ENCODE measurements around the gene RECQL.
"Not testable (repeated sequence)": the region's sequence is repeated elsewhere in the genome, so short reads cannot be mapped to it uniquely, and the experiment has no call there.

- TF ChIP-seq, protein P1, sequence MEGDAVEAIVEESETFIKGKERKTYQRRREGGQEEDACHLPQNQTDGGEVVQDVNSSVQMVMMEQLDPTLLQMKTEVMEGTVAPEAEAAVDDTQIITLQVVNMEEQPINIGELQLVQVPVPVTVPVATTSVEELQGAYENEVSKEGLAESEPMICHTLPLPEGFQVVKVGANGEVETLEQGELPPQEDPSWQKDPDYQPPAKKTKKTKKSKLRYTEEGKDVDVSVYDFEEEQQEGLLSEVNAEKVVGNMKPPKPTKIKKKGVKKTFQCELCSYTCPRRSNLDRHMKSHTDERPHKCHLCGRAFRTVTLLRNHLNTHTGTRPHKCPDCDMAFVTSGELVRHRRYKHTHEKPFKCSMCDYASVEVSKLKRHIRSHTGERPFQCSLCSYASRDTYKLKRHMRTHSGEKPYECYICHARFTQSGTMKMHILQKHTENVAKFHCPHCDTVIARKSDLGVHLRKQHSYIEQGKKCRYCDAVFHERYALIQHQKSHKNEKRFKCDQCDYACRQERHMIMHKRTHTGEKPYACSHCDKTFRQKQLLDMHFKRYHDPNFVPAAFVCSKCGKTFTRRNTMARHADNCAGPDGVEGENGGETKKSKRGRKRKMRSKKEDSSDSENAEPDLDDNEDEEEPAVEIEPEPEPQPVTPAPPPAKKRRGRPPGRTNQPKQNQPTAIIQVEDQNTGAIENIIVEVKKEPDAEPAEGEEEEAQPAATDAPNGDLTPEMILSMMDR (conservative IDR thresholded peaks at IDR 0.05; ENCODE audit: low read depth, low read length): not testable (repeated sequence)
- TF ChIP-seq, protein P2, sequence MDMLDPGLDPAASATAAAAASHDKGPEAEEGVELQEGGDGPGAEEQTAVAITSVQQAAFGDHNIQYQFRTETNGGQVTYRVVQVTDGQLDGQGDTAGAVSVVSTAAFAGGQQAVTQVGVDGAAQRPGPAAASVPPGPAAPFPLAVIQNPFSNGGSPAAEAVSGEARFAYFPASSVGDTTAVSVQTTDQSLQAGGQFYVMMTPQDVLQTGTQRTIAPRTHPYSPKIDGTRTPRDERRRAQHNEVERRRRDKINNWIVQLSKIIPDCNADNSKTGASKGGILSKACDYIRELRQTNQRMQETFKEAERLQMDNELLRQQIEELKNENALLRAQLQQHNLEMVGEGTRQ (IDR thresholded peaks at IDR 0.05; ENCODE audit: low read depth, low read length): not testable (repeated sequence)
- TF ChIP-seq POLR2A (IDR thresholded peaks at IDR 0.05; ENCODE audit: low read depth, low read length): not testable (repeated sequence)
Observed at GRCh38 chr12:21419009-21419699, 82.3 kb downstream of the RECQL start.
